ENCODE measurements around the gene MPI.
"Not testable (repeated sequence)": the region's sequence is repeated elsewhere in the genome, so short reads cannot be mapped to it uniquely, and the experiment has no call there.

DNA sequence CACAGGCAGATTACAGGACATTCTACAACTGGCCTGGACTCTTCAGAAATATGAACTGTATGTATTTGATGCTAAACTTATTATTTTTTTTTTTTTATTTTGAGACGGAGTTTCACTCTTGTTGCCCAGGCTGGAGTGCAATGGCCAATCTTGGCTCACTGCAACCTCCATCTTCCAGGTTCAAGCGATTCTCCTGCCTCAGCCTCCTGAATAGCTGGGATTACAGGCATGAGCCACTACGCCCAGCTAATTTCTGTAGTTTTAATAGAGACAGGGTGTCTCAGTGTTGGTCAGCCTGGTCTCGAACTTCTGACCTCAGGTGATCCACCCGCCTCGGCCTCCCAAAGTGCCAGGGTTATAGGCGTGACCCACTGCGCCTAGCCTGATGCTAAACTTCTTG, 24.0 kb downstream of the MPI start:
- TF ChIP-seq, protein P1, sequence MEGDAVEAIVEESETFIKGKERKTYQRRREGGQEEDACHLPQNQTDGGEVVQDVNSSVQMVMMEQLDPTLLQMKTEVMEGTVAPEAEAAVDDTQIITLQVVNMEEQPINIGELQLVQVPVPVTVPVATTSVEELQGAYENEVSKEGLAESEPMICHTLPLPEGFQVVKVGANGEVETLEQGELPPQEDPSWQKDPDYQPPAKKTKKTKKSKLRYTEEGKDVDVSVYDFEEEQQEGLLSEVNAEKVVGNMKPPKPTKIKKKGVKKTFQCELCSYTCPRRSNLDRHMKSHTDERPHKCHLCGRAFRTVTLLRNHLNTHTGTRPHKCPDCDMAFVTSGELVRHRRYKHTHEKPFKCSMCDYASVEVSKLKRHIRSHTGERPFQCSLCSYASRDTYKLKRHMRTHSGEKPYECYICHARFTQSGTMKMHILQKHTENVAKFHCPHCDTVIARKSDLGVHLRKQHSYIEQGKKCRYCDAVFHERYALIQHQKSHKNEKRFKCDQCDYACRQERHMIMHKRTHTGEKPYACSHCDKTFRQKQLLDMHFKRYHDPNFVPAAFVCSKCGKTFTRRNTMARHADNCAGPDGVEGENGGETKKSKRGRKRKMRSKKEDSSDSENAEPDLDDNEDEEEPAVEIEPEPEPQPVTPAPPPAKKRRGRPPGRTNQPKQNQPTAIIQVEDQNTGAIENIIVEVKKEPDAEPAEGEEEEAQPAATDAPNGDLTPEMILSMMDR (IDR thresholded peaks at IDR 0.05; ENCODE audit: extremely low read depth in 1 of 2, insufficient read depth in 1 of 2, low read depth in 1 of 2, low read length in 2 of 2) = not testable (repeated sequence)
- not testable (repeated sequence) for TF ChIP-seq EZH2 (IDR thresholded peaks at IDR 0.05; ENCODE audit: borderline replicate concordance, low read depth, low read length, severe bottlenecking); POLR2AphosphoS5 (IDR thresholded peaks at IDR 0.05; ENCODE audit: insufficient read depth, low read depth, low read length); POLR2A (IDR thresholded peaks at IDR 0.05; ENCODE audit: low read depth, low read length); JUN (IDR thresholded peaks at IDR 0.05; ENCODE audit: borderline replicate concordance, insufficient read depth, insufficient read length, low read depth); FOS (IDR thresholded peaks at IDR 0.05; ENCODE audit: borderline replicate concordance, insufficient read depth, low read length); MYC (IDR thresholded peaks at IDR 0.05; ENCODE audit: low read depth, low read length)
- TF ChIP-seq, protein P2, sequence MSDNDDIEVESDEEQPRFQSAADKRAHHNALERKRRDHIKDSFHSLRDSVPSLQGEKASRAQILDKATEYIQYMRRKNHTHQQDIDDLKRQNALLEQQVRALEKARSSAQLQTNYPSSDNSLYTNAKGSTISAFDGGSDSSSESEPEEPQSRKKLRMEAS (IDR thresholded peaks at IDR 0.05; ENCODE audit: insufficient read depth, insufficient read length) = not testable (repeated sequence)
